ENCODE results near the gene MGMT.

GRCh38 chr10:129809841-129810240 is 342.8 kb downstream of the MGMT start:
- TF ChIP-seq CTCF (conservative IDR thresholded peaks at IDR 0.05; ENCODE audit: low read depth in 2 of 2) (no peak), EZH2 (IDR thresholded peaks at IDR 0.05; ENCODE audit: low read depth, unreplicated experiment) (no peak), REST (IDR thresholded peaks at IDR 0.05; ENCODE audit: unreplicated experiment) (no peak)
